ENCODE data around the gene RPTOR.
"Not testable (repeated sequence)": the region's sequence is repeated elsewhere in the genome, so short reads cannot be mapped to it uniquely, and the experiment has no call there.

Gene RPTOR

DNA sequence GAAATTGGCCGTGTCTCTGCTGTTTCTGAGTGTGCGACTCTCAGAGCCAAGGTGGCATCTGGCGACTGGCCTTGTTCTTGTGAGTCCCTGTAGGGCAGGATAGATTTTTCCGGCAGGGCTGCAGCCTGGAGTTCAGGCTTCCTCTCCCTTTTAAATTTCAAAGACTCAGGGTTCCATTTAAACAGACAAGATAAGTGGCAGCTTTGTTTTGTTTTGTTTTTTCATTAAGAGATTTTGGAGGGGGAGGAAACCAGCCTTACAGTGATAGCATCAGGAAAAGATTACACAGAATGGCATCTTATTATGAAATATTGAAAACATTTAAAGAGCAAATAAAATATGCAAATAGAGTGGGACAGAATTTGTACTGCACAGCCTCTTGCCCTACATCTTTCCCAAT, 151.3 kb downstream of the RPTOR start:
- DNase-seq (ENCODE audit: low spot score) = no peak

DNA sequence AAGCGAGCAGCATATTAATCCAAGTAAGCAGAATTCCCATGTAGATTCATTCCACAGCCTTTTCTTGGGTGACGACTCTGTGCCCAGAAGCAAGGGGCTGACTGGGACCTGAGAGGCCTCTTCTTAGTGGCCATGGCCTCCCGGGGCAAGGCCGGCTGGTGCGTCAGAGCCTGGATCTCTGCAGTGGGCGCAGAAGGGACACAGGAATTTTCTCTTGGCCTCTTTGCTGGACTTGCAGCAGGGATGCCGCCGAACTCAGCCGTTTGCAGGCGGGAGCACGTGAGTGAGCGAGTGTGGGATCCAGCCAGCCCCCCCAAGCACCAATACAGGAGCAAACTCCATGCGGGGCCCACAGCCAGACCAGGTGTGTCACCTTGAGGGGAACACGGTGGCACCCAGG, 151.8 kb downstream of the RPTOR start:
- no peak for DNase-seq (ENCODE audit: low spot score)

DNA sequence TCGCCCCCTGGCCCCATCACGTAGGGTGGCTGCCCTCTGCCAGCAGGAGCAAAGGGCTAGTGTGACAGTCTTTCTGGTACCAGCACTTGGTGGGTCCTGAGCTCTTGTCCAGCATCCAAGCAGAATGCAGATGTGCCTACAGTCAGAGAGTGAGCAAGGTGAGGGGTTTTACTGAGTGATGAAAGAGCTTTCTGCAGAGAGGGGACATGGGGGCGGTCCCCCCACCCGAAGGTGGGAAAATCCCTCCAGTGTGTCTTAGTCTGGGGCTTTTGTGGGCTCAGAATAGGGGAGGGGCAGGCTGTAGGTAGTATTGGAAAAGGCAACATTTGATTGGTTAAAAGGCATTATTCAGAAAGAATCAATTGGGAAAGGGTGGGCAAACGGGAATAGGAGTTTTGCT, 152.3 kb downstream of the RPTOR start:
- no peak for DNase-seq (ENCODE audit: low spot score)

GRCh38 chr17:80698297-80698696, 153.7 kb downstream of the RPTOR start:
- DNase-seq (ENCODE audit: low spot score) = no peak

DNA sequence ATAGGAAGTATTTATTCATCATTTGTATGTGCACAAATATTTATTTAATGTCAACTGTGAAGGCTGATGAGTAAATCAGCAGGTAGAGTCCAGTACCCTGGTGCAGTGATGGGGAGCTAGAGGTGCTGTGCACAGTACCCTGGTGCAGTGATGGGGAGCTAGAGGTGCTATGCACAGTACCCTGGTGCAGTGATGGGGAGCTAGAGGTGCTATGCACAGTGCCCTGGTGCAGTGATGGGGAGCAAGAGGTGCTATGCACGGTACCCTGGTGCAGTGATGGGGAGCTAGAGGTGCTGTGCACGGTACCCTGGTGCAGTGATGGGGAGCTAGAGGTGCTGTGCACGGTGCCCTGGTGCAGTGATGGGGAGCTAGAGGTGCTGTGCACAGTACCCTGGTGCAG, 154.6 kb downstream of the RPTOR start:
- DNase-seq (ENCODE audit: low spot score) = not testable (repeated sequence)

GRCh38 chr17:80701730-80702129, 157.1 kb downstream of the RPTOR start:
- no peak for DNase-seq (ENCODE audit: low spot score)

DNA sequence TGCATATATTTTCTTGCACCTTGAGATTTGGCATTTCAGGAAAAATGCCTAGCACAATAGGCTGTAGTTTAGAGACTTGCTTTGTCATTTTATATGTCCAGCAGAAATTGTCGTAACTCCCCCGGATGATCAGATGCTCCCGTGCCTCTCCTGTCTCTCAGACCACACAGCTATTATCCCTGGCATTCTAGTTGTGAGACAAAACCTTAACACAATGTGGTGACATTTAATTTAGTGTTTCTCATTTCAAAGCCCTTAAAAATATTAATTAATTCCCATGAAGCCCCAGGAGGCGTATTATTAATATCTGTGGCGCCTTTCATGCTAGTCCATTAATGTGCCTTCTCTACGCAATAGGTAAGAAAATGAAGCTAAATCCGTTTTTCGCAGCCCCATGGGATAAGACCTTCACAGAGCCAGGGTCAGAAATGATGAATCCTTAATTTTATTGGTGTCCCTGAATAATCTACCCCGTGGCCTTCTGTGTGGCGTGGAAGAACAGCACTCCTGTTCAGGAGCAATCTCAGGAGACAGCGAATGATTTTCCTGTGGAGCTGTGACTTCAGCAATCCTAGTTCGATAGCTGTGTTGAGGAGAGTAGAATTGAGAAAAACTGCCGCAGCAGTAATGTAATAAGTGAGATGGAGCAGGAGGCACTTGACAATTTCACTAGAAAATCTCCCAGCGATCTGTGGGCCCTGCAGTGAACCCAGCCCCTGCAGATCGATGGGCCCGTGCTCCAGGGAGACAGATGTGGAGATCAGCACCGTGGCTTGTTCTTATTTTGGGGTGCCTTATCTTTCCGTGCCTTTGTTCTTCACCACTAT, 157.9 kb downstream of the RPTOR start:
- DNase-seq (ENCODE audit: low spot score) = no peak

- DNase-seq (ENCODE audit: low spot score) = no peak
Measured at GRCh38 chr17:80703142-80703478, 158.5 kb downstream of the RPTOR start.

DNA sequence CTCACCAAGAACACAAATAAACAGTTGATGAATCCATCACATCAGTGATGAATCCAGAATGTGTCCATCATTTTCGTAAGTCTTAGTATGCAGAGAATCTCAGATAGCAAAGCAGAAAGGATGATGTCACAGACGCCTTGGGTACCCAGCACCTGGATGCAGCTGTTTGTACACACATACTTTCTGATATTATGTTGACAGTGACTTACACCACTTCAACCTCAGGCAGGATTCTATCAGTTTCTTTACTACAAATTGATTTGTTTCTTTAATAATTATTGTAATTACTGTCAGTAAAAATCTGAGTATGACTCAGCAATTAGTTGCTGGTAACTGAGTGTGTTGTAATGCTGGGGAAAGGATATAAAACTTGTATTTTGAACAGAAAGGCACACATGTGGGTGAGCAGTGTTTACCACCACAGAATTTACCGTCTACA, 159.8 kb downstream of the RPTOR start:
- no peak for DNase-seq (ENCODE audit: low spot score)

DNA sequence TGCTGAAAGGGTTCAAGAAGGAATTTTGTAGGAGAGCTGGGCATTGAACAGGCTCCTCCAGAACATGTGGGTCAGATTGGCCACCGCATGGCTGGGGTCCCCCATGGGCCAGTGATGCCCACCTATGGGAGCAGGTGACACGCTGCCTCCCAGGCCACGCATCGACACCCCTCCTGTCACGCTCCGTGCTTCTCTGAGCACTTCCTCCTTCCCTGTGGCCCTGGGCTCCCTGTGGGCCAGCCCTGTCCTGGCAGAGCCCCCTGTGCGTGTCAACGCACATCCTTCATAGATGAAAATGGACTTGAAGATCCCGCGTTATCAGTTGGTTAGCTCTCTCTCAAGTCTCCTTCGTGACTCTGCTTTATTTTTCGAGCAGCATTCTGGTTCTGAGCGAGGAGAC, 160.3 kb downstream of the RPTOR start:
- DNase-seq (ENCODE audit: low spot score) = no peak

DNA sequence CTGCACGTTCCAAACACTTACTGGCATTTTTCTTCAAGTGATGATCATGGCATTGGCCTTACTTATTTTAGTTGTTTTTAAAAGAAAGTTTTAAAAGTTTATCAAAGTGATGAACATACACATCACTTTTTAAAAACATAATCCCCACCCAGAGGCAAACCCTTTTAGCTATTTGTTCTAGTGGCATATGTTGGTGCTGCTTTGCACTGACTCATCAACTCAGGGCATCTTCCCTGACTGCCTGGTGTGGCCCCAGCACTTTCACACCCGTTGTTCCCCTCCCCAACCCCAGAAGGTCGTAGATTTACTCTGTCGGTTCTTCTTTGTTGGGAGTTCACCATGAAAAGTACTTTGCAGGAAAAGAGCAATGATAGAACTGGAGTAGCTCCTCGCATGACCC, 161.3 kb downstream of the RPTOR start:
- no peak for DNase-seq (ENCODE audit: low spot score)

DNA sequence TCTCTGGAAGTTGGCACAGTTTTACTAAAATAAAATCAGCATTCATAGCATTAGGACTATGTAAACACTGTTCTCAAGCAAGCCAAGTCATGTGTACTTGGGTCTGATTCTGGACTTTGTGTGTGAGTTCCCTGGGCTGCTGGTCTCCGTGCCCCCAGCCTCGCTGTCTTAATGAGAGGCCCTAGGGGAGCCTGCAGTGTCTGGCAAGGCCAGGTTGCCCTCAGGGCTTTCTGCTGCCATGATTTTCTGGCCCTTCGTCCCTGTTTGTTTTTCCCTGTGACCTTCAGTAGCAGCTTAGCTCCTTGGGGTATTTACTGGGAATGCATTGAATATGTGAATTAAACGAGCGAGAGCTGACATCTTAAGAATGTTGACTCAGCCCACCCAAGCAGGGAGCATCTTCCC, 161.8 kb downstream of the RPTOR start:
- no peak for DNase-seq (ENCODE audit: low spot score)

DNA sequence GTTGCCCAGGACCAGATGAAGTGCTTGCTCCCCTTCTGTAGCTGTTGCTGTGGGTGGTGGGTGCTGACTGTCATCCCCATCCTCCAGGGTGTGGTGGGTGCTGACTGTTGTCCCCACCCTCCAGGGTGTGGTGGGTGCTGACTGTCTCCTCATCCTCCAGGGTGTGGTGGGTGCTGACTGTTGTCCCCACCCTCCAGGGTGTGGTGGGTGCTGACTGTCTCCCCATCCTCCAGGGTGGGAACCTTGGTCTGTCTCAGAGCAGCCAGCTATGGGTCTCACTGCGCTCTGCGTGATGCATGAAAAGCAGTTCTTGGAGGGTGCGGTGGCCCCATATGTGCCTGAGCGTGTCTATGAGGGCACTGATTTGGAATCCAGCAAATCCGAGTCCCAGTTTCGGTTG, 163.8 kb downstream of the RPTOR start:
- DNase-seq (ENCODE audit: low spot score) = no peak

GRCh38 chr17:80709090-80709695, 164.6 kb downstream of the RPTOR start:
- DNase-seq (ENCODE audit: low spot score) = no peak

DNA sequence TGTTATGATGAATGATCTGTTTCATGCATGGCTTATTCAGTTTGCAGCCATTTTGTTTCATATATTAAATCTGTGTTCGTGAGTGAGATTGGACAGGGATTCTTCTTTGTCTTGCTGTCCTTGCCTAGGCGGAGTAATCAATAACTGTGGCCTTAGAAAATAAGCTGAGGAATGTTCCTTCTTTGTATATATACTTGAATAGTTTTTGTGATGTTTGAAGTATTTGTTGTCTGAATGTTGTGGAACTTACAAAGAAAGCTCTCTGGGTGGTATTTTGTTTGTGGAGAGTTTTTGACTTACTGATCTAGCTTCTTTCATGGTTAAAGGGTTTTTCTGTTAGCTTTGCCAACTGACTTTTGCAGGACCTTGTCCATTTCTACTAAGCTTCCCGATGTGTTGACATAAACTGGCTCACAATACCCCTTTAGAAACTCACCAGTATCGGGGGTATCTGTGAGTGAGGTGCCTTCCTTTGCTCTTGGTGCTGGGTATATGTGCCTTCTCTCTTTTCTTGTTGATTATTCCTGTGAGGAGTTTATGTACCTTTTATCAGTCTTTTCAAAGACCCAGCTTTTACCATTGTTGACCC, 166.2 kb downstream of the RPTOR start:
- no peak for DNase-seq (ENCODE audit: low spot score)

- DNase-seq (ENCODE audit: low spot score) = no peak
Measured at GRCh38 chr17:80712089-80712488, 167.5 kb downstream of the RPTOR start.

GRCh38 chr17:80712606-80713005, 168.0 kb downstream of the RPTOR start:
- no peak for DNase-seq (ENCODE audit: low spot score)

GRCh38 chr17:80716986-80717719, 172.5 kb downstream of the RPTOR start:
- DNase-seq (ENCODE audit: low spot score) = no peak

DNA sequence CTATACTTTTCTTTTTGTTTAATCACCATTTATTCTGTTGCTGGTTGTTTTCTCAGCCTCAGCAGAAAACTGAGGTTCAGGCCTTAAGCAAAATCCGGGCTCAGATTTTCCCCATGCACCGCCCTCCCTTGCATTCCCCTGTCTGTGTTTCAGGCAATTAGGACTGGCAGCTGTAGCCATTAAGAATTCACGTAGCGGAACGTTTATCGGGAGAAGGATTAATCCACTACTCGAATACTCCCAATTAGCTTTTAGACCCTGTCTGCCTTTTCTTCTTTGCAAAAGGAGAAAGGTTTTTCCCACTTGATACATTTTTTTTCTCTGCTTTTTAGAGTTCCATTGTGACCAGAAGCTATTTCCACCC, 173.1 kb downstream of the RPTOR start:
- no peak for DNase-seq (ENCODE audit: low spot score)

DNA sequence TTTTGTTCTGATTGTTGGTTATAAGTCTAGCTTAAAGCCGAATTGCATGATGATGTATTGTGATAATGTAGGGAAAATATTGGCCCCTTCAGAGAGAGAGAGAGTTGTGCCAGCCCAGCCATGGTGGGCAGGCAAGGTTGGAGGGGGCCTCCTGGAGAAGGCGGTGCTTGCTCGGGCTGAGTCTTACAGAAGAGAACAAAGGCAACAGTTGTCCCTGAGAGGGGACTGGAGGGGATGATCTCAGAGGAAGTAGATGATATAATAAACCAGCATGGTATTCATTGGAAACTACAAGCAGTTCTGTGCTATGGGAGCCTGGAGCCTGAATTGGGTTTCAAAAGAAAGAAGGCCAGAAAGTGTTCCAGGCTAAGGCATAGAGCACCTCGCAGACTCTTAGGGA, 173.8 kb downstream of the RPTOR start:
- DNase-seq (ENCODE audit: low spot score) = no peak

DNA sequence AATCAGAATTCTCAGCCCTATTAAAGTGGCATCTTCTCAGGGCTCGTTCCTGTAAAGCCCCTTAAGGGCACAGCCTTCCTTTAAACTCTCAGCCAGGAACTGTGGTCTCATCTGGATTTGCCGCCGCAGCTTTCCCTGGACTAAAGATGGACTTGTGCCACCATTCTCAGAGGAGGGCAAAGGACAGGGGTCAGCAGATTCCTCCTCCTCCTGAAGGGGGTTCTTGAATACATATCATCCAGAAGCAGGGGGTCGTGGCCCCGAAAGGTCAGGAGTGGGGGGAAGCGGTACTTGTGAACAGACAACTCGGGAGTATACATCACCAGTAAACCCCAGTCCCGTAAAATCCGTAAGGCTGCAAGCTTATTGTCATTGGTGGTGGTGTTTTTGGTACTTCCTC, 174.8 kb downstream of the RPTOR start:
- no peak for DNase-seq (ENCODE audit: low spot score)

DNA sequence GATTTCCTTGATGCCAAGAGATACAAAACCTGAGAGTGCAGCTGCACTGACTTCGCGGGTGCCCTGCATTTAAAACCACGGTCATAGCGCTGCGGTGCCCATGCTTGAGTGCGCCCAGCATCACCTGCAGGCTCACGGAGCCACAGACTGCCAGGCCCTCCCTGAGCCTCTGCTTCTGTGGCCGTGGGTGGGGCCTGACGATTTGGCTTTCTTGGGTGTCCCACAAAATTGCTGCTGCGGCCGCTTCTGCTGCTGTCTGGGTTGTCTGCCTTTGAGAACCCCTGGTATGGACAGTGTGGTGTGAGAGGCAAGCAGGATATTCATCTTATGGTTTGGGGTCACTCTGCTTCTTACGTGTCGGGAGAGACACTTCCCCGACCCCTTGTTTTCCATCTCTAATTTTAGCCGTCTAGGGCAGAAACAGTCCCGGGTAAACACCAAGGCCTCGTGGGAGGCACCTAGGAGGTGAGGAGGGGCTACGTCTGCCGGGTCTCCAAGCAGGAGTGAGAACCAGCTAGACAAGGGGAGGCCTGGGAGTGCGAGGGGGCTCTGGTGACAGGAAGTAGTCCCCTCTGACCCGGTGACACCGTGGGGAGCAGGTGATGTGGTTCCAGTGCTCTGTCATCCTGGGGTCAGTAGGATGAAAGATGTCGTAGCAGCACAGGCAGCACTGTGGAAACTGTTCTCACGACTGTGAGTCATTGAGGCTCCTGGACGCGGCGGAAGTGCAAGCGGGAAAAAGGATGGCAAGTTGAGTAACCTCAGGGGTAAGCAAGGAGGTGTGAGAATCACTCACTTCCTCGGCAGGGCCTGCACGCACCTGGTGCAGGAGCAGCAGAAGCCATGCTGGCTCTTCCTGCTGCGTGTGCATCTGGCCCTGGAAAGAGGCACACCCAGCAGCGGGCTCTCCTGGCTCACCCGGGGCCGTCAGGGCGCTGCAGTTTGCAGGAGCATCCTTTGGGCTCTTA, 176.3 kb downstream of the RPTOR start:
- DNase-seq (ENCODE audit: low spot score) = no peak
